A673 (cell line): ENCODE results near the gene LSR. TPM values are rescaled to one million over a fixed set of nuclear protein-coding genes. Genes with fewer than 3 reads are reported as not detected.

Experiments used
- BruUV-seq: library from RNA; stranded (reverse); fragments of 400-500 nt; replicated peaks from 2 replicates; lab custom pipeline; 2021; lab: Mats Ljungman, UMichigan
- CTCF ChIA-PET: fragments of 300-600 bp; sonication (Branson Sonifier 250); formaldehyde crosslinking; loops from one replicate; lab custom pipeline; 2022; ENCODE audit warnings: antibody characterized with exemption; lab: Charles Lee
- POLR2A ChIA-PET: fragments of 300-600 bp; sonication (Branson Sonifier 250); formaldehyde crosslinking; loops from one replicate; lab custom pipeline; 2022; ENCODE audit warnings: antibody characterized with exemption; ENCODE audit not compliant: low non-redundant PET; lab: Charles Lee
- DNase-seq: peaks from one replicate; pipeline ENCODE4 v3.0.0-alpha.2; 2015; ENCODE audit warnings: low spot score
- H3K27ac ChIP-seq: fragments of 200-600 bp; sonication (generic); 2 replicates; pipeline ENCODE4 v1.5.1; 2016; ENCODE audit warnings: mixed run types, low read depth, mild to moderate bottlenecking, mixed read lengths, antibody characterized with exemption, low read length; ENCODE audit not compliant: poor library complexity, severe bottlenecking
- H3K27me3 ChIP-seq: fragments of 200-600 bp; sonication (generic); replicated peaks from 2 replicates; pipeline ENCODE4 v1.6.1; 2017; ENCODE audit warnings: mixed run types, low read depth, mild to moderate bottlenecking, mixed read lengths, antibody characterized with exemption, low read length; ENCODE audit not compliant: insufficient read depth, poor library complexity
- H3K36me3 ChIP-seq: fragments of 200-600 bp; sonication (generic); 2 replicates; pipeline ENCODE4 v1.6.1; 2016; ENCODE audit warnings: mixed run types, mild to moderate bottlenecking, mixed read lengths, antibody characterized with exemption, low read length; ENCODE audit not compliant: insufficient read depth, poor library complexity, severe bottlenecking
- H3K4me1 ChIP-seq: fragments of 200-600 bp; sonication (generic); 2 replicates; pipeline ENCODE4 v1.6.1; 2017; ENCODE audit warnings: mixed run types, mild to moderate bottlenecking, mixed read lengths, antibody characterized with exemption, low read length; ENCODE audit not compliant: insufficient read depth, poor library complexity, severe bottlenecking
- H3K4me3 ChIP-seq: fragments of 200-600 bp; sonication (generic); 2 replicates; pipeline ENCODE4 v1.5.1; 2016; ENCODE audit warnings: low read depth, mixed run types, mild to moderate bottlenecking, mixed read lengths, low read length; ENCODE audit not compliant: poor library complexity, severe bottlenecking
- H3K9me3 ChIP-seq: fragments of 200-600 bp; sonication (generic); 2 replicates; pipeline ENCODE4 v1.6.1; 2016; ENCODE audit warnings: mixed run types, low read depth, mild to moderate bottlenecking, mixed read lengths, antibody characterized with exemption, low read length; ENCODE audit not compliant: poor library complexity, severe bottlenecking
- EZH2 ChIP-seq: fragments of 200-600 bp; sonication (generic); IDR thresholded peaks from 2 replicates; pipeline ENCODE4 v1.6.1; 2017; ENCODE audit warnings: borderline replicate concordance, low read depth, mild to moderate bottlenecking, mixed read lengths, antibody characterized with exemption, low read length; ENCODE audit not compliant: poor library complexity, severe bottlenecking
- intact Hi-C: fragments of 100-400 bp; cut with micrococcal nuclease; formaldehyde crosslinking; loops from one replicate; pipeline ENCODE4 v1.10.0; 2022; ENCODE audit not compliant: unreplicated experiment
- total RNA-seq: library from RNA; stranded (reverse); gene quantifications from 2 replicates; pipeline ENCODE4 v1.2.3, GENCODE V29; 2021
- TF ChIP-seq, protein P1 (sequence below): fragments of 300-800, 200-600 bp; sonication (generic); conservative IDR thresholded peaks from 2 replicates; pipeline ENCODE4 v1.5.1; 2017; ENCODE audit warnings: low read depth, mild to moderate bottlenecking, antibody characterized with exemption, low read length, moderate library complexity, mixed read lengths

Gene LSR
- total RNA-seq, 1 experiment from 2014 or later: 1.9 TPM

- no peak for TF ChIP-seq EZH2
- TF ChIP-seq, protein P1, sequence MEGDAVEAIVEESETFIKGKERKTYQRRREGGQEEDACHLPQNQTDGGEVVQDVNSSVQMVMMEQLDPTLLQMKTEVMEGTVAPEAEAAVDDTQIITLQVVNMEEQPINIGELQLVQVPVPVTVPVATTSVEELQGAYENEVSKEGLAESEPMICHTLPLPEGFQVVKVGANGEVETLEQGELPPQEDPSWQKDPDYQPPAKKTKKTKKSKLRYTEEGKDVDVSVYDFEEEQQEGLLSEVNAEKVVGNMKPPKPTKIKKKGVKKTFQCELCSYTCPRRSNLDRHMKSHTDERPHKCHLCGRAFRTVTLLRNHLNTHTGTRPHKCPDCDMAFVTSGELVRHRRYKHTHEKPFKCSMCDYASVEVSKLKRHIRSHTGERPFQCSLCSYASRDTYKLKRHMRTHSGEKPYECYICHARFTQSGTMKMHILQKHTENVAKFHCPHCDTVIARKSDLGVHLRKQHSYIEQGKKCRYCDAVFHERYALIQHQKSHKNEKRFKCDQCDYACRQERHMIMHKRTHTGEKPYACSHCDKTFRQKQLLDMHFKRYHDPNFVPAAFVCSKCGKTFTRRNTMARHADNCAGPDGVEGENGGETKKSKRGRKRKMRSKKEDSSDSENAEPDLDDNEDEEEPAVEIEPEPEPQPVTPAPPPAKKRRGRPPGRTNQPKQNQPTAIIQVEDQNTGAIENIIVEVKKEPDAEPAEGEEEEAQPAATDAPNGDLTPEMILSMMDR: no peak
- Histone ChIP-seq H3K4me3 (no peak overlapping the region), H3K36me3 (peaks cover 28% of the 10 kb centered on the region), H3K27ac (no peak overlapping the region), H3K27me3 (no peaks in the 10 kb centered on the region), H3K9me3 (no peaks in the 10 kb centered on the region), H3K4me1 (no peaks in the 10 kb centered on the region)
- ChIA-PET POLR2A (no interaction called here), CTCF (interaction anchor here (0.5 to 0.6 kb wide), 2 partner anchors 424 to 980 kb away, joined by 4 to 10 read pairs; no protein-coding TSS in a partner anchor)
- BruUV-seq: no TSS peak
- DNase-seq: no peak
- intact Hi-C loops: no loop called here
These were observed 21.6 kb downstream of the LSR start for GRCh38 chr19:35270381-35270811.

DNA sequence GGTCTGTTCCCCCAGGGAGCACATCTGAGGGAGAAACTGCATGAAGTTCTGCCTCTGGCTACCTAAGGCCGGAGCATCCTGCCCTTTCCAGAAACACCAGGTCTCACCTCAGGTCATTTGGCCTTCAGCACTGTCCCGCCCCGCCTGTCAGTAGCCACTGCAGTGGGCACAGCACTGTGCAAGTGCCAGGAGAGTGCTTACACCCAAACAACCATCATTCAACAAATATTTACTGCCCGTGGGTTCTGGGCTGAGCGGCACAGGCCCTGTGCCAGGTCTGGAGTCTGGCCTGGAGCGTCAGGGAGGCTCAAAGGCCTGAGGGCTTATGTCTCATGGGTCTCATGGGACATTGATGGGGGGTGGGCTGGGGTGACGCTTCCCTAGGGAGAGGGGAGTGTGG, 22.7 kb downstream of the LSR start:
- Histone ChIP-seq H3K4me3 (no peak overlapping the region), H3K27ac (no peak overlapping the region), H3K27me3 (no peaks in the 10 kb centered on the region), H3K9me3 (no peaks in the 10 kb centered on the region), H3K4me1 (no peaks in the 10 kb centered on the region), H3K36me3 (peaks cover 28% of the 10 kb centered on the region)
- ChIA-PET POLR2A (no interaction called here), CTCF (no interaction called here)
- intact Hi-C loops: no loop called here
- no TSS peak for BruUV-seq
- no peak for DNase-seq
- no peak for TF ChIP-seq EZH2
- TF ChIP-seq, protein P1: no peak

DNA sequence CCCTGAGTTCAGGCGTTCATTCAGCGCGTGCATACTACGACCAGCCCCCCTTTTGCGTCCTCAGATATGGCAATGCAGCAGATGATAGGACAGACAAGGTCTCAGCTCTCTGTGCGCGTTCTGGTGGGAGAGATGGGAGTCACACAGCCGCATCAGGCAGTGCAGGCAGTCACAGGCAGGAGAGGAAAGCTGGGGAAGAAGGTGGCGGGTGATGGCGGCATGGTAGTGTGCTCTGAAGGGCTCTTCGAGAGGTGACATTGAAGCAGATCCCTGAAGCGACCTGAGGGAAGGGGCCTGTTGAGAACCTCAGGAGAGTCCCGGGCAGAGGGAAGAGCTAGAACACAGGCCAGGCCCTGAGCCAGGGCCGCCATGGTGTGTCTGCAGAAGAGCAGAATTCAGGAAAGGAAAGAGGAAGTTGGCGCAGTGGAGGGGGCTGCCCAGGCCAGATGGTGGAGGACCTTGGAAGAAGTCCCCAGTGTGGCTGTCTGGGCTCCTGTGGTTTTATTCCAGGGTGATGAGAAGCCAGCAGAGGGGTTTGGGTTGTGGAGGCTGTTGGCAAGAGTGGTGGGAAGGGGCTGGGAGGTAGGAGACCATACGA, 23.4 kb downstream of the LSR start:
- no TSS peak for BruUV-seq
- Histone ChIP-seq H3K4me1 (no peaks in the 10 kb centered on the region), H3K27ac (no peak overlapping the region), H3K36me3 (peaks cover 28% of the 10 kb centered on the region), H3K9me3 (no peaks in the 10 kb centered on the region), H3K4me3 (no peak overlapping the region), H3K27me3 (no peaks in the 10 kb centered on the region)
- ChIA-PET CTCF (no interaction called here), POLR2A (no interaction called here)
- intact Hi-C loops: no loop called here
- TF ChIP-seq, protein P1: no peak
- TF ChIP-seq EZH2: no peak
- DNase-seq: no peak
